ENCODE results near the gene CYTH2.
"Not testable (repeated sequence)": the region's sequence is repeated elsewhere in the genome, so short reads cannot be mapped to it uniquely, and the experiment has no call there.

The CYTH2 gene

GRCh38 chr19:48513289-48514122 is 44.3 kb downstream of the CYTH2 start:
- peak; percentile 82 to 86 for DNase-seq

DNA sequence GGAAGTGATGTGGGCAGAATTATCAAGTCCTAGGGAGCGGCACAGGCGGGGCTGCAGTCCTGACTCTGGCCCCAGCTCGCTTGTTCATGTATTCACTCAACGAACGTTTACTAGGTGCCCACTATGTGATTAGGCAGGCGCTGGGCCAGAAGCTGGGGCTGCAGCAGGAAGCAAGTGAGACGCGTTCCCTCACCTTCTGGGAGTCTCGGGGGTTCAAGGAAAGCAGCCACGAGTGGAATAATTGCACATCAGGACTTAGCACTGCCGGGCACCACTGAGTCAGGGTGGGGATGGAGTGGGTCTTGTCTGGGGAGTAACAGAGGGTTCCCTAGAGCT is 44.9 kb downstream of the CYTH2 start:
- DNase-seq, result no peak

DNA sequence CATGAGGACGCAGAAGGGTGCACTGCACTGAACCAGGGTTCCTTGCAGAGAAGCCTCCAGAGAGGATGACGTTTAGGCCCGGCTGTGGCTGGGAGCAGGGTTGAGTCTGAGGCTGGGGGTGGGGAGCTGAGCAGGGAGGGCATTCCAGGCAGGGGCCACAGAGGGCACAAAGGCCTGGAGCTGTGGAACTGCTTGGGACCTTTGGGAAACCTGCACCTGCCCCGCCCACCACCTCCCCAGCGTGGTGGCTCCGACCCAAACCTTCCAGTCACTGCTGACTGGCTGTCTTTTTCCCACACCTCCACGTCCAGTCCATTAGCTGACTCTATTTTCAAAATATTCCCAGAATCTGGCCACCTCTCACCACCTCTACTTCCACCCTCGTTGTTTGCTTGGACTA is 47.4 kb downstream of the CYTH2 start:
- no peak for DNase-seq

DNA sequence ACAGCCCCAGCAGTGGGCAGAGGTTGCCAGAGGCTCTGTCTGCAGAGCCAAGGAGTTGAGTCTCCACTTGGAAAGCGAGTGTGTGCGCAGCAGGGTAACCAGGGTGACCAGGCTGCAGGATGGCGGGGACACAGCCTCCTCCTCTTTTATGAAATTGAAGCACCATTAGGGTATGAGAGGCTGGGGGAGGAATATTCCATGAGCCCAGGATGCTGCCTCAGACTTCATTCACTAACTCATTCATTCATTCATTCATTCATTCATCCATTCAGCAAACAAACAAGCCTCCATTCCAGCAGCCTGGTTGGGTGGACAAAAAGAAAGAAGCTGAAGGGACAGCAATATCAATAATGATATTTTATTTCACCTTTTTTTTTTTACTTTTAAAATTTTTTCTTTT is 49.0 kb downstream of the CYTH2 start:
- DNase-seq, result no peak

- not testable (repeated sequence) for DNase-seq
These were observed 50.3 kb downstream of the CYTH2 start for GRCh38 chr19:48519426-48519825.

DNA sequence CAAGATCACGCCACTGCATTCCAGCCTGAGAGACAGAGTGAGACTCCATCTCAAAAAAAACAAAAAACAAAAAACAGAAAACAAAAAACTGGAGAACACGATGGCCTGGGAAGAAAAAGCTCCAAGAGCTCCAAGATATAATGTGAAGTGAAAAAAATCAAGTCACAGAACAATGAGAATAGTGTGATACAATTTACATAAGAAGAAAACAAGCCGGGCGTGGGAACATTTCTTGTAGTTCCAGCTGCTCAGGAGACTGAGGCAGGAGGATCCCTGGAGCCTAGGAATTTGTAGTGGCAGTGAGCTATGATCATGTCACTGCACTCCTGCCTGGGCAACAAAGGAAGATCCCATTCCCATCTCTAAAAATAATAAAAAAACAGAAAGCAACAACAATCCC is 51.0 kb downstream of the CYTH2 start:
- no peak for DNase-seq

DNA sequence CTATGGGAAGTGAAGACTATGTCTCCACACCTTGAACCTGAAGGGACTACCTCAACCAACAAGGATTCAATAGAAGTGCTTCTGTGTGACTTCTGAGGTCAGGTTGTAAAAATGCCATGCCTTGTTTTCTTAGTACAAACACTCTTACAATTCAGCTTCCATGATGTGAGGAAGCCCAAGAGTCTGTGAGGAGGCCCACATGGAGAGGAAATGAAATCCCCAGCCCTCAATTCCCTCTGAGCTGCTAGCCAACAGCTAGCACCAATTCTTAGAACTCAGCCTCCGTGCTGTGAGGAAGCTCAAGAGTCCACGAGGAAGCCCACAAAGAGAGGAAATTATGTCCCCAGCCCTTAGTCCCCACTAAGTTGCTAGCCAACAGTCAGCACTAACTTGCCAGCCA is 55.1 kb downstream of the CYTH2 start:
- no peak for DNase-seq

- no peak for DNase-seq
These were observed 55.6 kb downstream of the CYTH2 start for GRCh38 chr19:48524732-48525131.

GRCh38 chr19:48529156-48529555 is 60.0 kb downstream of the CYTH2 start:
- no peak for DNase-seq

GRCh38 chr19:48530066-48530720 is 61.0 kb downstream of the CYTH2 start:
- no peak for DNase-seq

- no peak for DNase-seq
These were observed 61.6 kb downstream of the CYTH2 start for GRCh38 chr19:48530770-48531169.
